Measurements from ENCODE around the gene FAM163A. TPM values are rescaled to one million over a fixed set of nuclear protein-coding genes. Genes with fewer than 3 reads are reported as not detected.

FAM163A gene
- total and polyA plus RNA-seq, 9 of the 15 experiments (the other 6 are each of a cell fraction or from before 2014, with no cell fraction given), result not detected

- no peaks in the 10 kb centered on the region for H3K4me1 ChIP-seq (replicated peaks in 1 of 2; ENCODE audit: control insufficient read depth in 2 of 2, insufficient read depth in 2 of 2, low read length in 2 of 2)
- no peak overlapping the region for H3K4me3 ChIP-seq
- intact Hi-C loops (cut with micrococcal nuclease), result no loop called here
- no peak for TF ChIP-seq SIX5 (IDR thresholded peaks at IDR 0.05; ENCODE audit: borderline replicate concordance in 1 of 2, insufficient read depth in 1 of 2, low read depth in 1 of 2, low read length in 2 of 2)
- no peak for TF ChIP-seq MAFG (tag; conservative IDR thresholded peaks at IDR 0.05)
- TF ChIP-seq CEBPG (CRISPR knock-in tag; IDR thresholded peaks at IDR 0.05), result no peak
- TF ChIP-seq CEBPG (tag; conservative IDR thresholded peaks at IDR 0.05 in 1 of 2, IDR thresholded peaks at IDR 0.05 in 1 of 2), result no peak
- no peak for TF ChIP-seq MCM3 (IDR thresholded peaks at IDR 0.05)
- TF ChIP-seq, protein P1, sequence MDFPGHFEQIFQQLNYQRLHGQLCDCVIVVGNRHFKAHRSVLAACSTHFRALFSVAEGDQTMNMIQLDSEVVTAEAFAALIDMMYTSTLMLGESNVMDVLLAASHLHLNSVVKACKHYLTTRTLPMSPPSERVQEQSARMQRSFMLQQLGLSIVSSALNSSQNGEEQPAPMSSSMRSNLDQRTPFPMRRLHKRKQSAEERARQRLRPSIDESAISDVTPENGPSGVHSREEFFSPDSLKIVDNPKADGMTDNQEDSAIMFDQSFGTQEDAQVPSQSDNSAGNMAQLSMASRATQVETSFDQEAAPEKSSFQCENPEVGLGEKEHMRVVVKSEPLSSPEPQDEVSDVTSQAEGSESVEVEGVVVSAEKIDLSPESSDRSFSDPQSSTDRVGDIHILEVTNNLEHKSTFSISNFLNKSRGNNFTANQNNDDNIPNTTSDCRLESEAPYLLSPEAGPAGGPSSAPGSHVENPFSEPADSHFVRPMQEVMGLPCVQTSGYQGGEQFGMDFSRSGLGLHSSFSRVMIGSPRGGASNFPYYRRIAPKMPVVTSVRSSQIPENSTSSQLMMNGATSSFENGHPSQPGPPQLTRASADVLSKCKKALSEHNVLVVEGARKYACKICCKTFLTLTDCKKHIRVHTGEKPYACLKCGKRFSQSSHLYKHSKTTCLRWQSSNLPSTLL (IDR thresholded peaks at IDR 0.05), result no peak
- no peak for TF ChIP-seq MEF2D (tag; conservative IDR thresholded peaks at IDR 0.05; ENCODE audit: low read depth)
- TF ChIP-seq HDAC8 (tag; IDR thresholded peaks at IDR 0.05), result no peak
- H2AFZ ChIP-seq (ENCODE audit: low read depth, low read length), result no peak overlapping the region
- H3K36me3 ChIP-seq (ENCODE audit: control insufficient read depth, insufficient read depth, low read length), result no peaks in the 10 kb centered on the region
- in situ Hi-C loops (cut with MboI), result no loop called here
- H3K4me2 ChIP-seq (ENCODE audit: insufficient read depth, low read length), result no peak overlapping the region
- no peaks in the 10 kb centered on the region for H4K20me1 ChIP-seq (replicated peaks; ENCODE audit: control insufficient read depth, insufficient read depth, low read length)
- DNase-seq (ENCODE audit: extremely low read depth in 1 of 4, low spot score in 3 of 4), result no peak
- no peaks in the 10 kb centered on the region for H3K9me3 ChIP-seq (replicated peaks; ENCODE audit: control insufficient read depth, insufficient read depth, low read depth, low read length)
- POLR2A ChIA-PET, result interaction anchor here (0.6 to 0.8 kb wide), 3 partner anchors 12 to 131 kb away, joined by 3 read pairs; no protein-coding TSS in a partner anchor
- no peak overlapping the region for H3K9ac ChIP-seq (ENCODE audit: insufficient read depth in 1 of 2, low read depth in 2 of 2, low read length in 2 of 2)
- WGBS (ENCODE audit: insufficient coverage, low coverage, missing lambda C conversion rate), result 0% methylated on average over 4 of the region's 4 CpGs
- H3K79me2 ChIP-seq (ENCODE audit: control insufficient read depth, insufficient read depth, low read length), result no peaks in the 10 kb centered on the region
- no peak for ATAC-seq
- no peak for FAIRE-seq
- BruUV-seq (replicated peaks), result no TSS peak
- H3K9me1 ChIP-seq (ENCODE audit: control insufficient read depth, insufficient read depth, low read length), result no peaks in the 10 kb centered on the region
- H3K27ac ChIP-seq (ENCODE audit: extremely low read depth, low read depth, low read length), result no peak overlapping the region
- CTCF ChIA-PET (ENCODE audit: low intra/inter-chr PET ratio), result no interaction called here
- H3K27me3 ChIP-seq (ENCODE audit: control insufficient read depth in 2 of 2, insufficient read depth in 2 of 2, low read length in 2 of 2), result peaks cover 3 to 9% of the 10 kb centered on the region in 2 experiments; a peak in 2 of 5 replicates
These were observed 13.2 kb upstream of the FAM163A start for GRCh38 chr1:179729881-179730280.
